Bronchial smooth muscle cell (primary cell): ENCODE measurements around the gene PPP2R2C. TPM values are rescaled to one million over a fixed set of nuclear protein-coding genes. Genes with fewer than 3 reads are reported as not detected.

ENCODE experiments used
- total RNA-seq: library from RNA; depleted of rRNA; stranded (reverse); fragments of >200 nt; gene quantifications from 2 replicates; pipeline ENCODE4 v1.2.1, GENCODE V29; 2014

PPP2R2C gene
- 0.16 and 0.34 TPM in 2 replicates for total RNA-seq

DNA sequence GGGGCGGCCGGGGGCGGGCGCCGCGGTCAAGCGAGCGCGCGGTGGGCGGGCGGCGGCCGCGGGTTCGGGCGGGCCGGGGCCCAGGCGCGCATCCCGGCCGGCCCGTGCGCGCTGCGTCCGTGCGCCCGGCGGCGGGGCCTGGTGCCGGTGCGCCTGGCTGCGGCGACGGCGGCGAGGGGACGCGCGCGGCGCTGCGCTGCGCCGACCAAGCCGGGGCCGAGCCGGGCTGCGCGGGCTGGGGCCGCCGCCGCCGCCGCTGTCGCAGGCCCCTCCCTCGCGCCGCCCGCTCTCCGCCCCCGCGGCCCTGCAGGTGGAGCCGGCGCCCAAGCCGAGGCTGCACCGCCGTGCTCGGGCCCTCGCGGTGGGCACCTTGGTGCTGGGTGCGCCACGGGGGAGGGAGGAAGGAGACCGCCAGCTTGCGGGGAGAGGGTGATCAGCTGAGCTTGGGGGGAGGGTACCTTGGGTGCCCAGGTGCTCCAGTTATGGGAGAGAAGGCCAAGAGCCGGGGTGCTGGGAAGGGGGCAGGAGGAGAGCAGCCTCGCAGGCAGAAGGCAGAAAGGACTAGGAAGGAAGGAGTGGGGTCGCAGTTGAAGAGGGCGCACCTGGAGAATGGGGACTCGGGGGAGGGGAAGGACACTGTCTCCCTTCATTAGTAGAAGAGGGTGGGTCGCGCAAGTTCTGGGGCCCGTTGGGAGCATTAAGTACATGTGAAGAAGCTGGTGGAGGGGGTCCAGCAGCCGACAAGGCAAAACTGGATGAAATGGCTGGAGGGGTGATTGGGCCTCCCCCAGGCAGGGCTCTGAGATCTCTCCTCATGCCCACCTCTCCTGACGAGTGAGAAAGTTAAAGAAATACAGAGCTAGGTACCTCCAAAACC lies at the start of gene PPP2R2C:
TSS of gene PPP2R2C (minus strand) at position 228 of the 877 bp plus-strand sequence. CDS start 385 bp downstream, outside the sequence.

Other genes with a start within 250 kb of the PPP2R2C start
- gene WFS1, start 202.8 kb downstream of the PPP2R2C start, total RNA-seq = 15.6 and 21.1 TPM in 2 replicates
- 15.9 and 20.6 TPM in 2 replicates for gene MAN2B2, start 102.6 kb upstream of the PPP2R2C start, total RNA-seq
- gene MRFAP1, start 168.1 kb upstream of the PPP2R2C start, total RNA-seq = 129 and 167 TPM in 2 replicates
- gene S100P, start 221.3 kb upstream of the PPP2R2C start, total RNA-seq = 0.32 and 1.4 TPM in 2 replicates
- gene MRFAP1L1, start 237.3 kb upstream of the PPP2R2C start, total RNA-seq = 60.7 and 68.1 TPM in 2 replicates
- gene BLOC1S4, start 243.6 kb upstream of the PPP2R2C start, total RNA-seq = 15.6 TPM in 2 replicates